Spleen (tissue), 7 donors: Measurements from ENCODE around the gene C10orf90.

Experiments used
- POLR2A ChIP-seq, 3 donors: fragments of 450-650 bp; IDR thresholded peaks; one replicate each; pipeline ENCODE4 v1.5.1; 2017; ENCODE audit warnings: antibody characterized with exemption in 3 of 3, mild to moderate bottlenecking in 1 of 3
- POLR2AphosphoS5 ChIP-seq, 3 donors: sonication (generic); formaldehyde crosslinking; IDR thresholded peaks; one replicate each; pipeline ENCODE4 v1.5.1; 2017; ENCODE audit warnings: antibody characterized with exemption in 3 of 3
- TF ChIP-seq, protein P1 (sequence below), 11 experiments: fragments of 200-600 bp in 7 of 11; fragments of 450-650 bp in 4 of 11; sonication (generic) in 4 of 11; IDR thresholded peaks in 8 of 11; conservative IDR thresholded peaks in 3 of 11; 1 replicate in 7 of 11; 2 replicates in 4 of 11; pipeline versions ENCODE4 v1.4.0 to v1.8.0; 2016 to 2021; ENCODE audit warnings: antibody characterized with exemption in 11 of 11, inconsistent platforms in 4 of 11, mild to moderate bottlenecking in 1 of 11
- donor health status: DM: no; HTN: no; CAD: no; lungs with moderate emphysema.
- donor health status: DM: no; HTN: no; CAD: no.
- donor health status: DM: no; HTN: no; CAD: no.

DNA sequence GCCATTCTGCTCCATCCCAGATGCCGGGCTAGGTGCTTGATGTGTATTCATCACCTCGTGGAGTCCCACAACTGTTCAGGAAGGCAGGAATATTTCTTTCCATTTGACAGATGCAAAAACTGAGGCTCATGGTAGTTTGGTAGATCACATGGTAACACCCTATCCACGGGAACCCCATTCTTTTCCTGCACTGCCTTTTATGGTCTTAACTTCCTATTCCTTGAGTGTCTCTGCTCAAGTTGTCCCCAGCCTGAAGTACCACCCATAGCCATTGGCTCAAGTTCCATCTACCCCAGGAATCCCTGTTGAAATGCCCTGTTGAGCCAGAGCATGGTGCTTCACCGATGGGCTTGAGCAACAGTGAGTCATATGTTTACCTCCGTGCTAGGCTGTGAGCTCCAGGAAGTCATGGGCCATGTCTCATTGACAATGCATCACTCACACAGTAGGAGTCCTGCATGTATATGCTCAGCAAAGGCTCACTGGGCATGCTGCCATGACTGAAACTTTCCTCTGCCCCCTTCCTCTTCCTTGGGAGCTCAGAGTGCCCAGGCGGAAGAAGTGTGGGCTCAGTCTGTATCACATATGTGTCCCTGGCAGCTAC, 210.5 kb downstream of the C10orf90 start:
- TF ChIP-seq, protein P1, sequence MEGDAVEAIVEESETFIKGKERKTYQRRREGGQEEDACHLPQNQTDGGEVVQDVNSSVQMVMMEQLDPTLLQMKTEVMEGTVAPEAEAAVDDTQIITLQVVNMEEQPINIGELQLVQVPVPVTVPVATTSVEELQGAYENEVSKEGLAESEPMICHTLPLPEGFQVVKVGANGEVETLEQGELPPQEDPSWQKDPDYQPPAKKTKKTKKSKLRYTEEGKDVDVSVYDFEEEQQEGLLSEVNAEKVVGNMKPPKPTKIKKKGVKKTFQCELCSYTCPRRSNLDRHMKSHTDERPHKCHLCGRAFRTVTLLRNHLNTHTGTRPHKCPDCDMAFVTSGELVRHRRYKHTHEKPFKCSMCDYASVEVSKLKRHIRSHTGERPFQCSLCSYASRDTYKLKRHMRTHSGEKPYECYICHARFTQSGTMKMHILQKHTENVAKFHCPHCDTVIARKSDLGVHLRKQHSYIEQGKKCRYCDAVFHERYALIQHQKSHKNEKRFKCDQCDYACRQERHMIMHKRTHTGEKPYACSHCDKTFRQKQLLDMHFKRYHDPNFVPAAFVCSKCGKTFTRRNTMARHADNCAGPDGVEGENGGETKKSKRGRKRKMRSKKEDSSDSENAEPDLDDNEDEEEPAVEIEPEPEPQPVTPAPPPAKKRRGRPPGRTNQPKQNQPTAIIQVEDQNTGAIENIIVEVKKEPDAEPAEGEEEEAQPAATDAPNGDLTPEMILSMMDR (IDR thresholded peaks at IDR 0.05 in 8 of 11, conservative IDR thresholded peaks at IDR 0.05 in 3 of 11) = no peak
- TF ChIP-seq POLR2AphosphoS5 (IDR thresholded peaks at IDR 0.05) (no peak), POLR2A (IDR thresholded peaks at IDR 0.05) (no peak)
